ENCODE results near the gene AP1S2. TPM values are rescaled to one million over a fixed set of nuclear protein-coding genes. Genes with fewer than 3 reads are reported as not detected.

AP1S2 gene
- total and polyA plus RNA-seq, 10 of the 15 experiments (the other 5 are each of a cell fraction or from before 2014, with no cell fraction given), result 25.6 to 105 (median 50.7) TPM

GRCh38 chrX:15815779-15816437 lies 38.7 kb downstream of the AP1S2 start:
- peak; percentile 96 for ATAC-seq
- SMC1A ChIA-PET (ENCODE audit: uncharacterized antibody, unreplicated experiment), result interaction anchor here (0.7 to 3.0 kb wide), 13 partner anchors 8 to 395 kb away, joined by 3 to 12 read pairs (median 3); no protein-coding TSS in a partner anchor
- Histone ChIP-seq H4K20me1 (ENCODE audit: control insufficient read depth, insufficient read depth) (no peaks in the 10 kb centered on the region), H3K9ac (ENCODE audit: control insufficient read depth, insufficient read depth, low read length) (no peak overlapping the region), H3K4me3 (no peak overlapping the region), H3K9me3 (replicated peaks; ENCODE audit: control insufficient read depth, insufficient read depth, low read length) (no peaks in the 10 kb centered on the region), H3K4me1 (ENCODE audit: control insufficient read depth, insufficient read depth, low read length) (peaks cover 6% of the 10 kb centered on the region; the same call in 1 of the 2 replicates), H2AFZ (ENCODE audit: control insufficient read depth, low read depth, low read length) (no peak overlapping the region), H3K27ac (ENCODE audit: control insufficient read depth, insufficient read depth) (no peak overlapping the region), H3K4me2 (ENCODE audit: control insufficient read depth, insufficient read depth) (no peak overlapping the region), H3K27me3 (replicated peaks in 1 of 2; ENCODE audit: control insufficient read depth in 2 of 2, insufficient read depth in 2 of 2, low read length in 1 of 2) (no peaks in the 10 kb centered on the region), H3K79me2 (ENCODE audit: control insufficient read depth, insufficient read depth, low read length) (no peaks in the 10 kb centered on the region), H3K36me3 (ENCODE audit: control insufficient read depth in 2 of 2, insufficient read depth in 2 of 2, low read length in 1 of 2) (peaks cover 14 to 37% of the 10 kb centered on the region in 2 experiments)
- in situ Hi-C loops (cut with MboI), result no loop called here
- CTCF ChIA-PET, result interaction anchor here (1.0 to 2.2 kb wide), 11 partner anchors 9 to 629 kb away, joined by 3 to 13 read pairs (median 4); no protein-coding TSS in a partner anchor
- BruUV-seq (replicated peaks), result no TSS peak
- RAD21 ChIA-PET (ENCODE audit: unreplicated experiment), result interaction anchor here (0.5 to 1.7 kb wide), 10 partner anchors 30 to 396 kb away, joined by 3 to 11 read pairs (median 3); partner anchors contain the start of gene AP1S2
- peak; percentile 8 for DNase-seq (ENCODE audit: low read depth, low spot score)
- POLR2A ChIA-PET, result interaction anchor here (0.5 kb wide), 1 partner anchor 19 kb away, joined by 7 read pairs; no protein-coding TSS in a partner anchor
- intact Hi-C loops (cut with micrococcal nuclease; ENCODE audit: unreplicated experiment), result loop anchor here (1.0 to 5.0 kb wide), 2 partner anchors 157 to 396 kb away; no protein-coding TSS in a partner anchor
- TF ChIP-seq KLF5 (IDR thresholded peaks at IDR 0.05; ENCODE audit: partially characterized antibody), result no peak
- no peak for TF ChIP-seq SREBF2 (IDR thresholded peaks at IDR 0.05; ENCODE audit: low read length)
- no peak for TF ChIP-seq SMARCA5 (IDR thresholded peaks at IDR 0.05)
- peak; percentile 40; the same call in 1 of the 2 replicates for TF ChIP-seq RAD21 (IDR thresholded peaks at IDR 0.05; ENCODE audit: insufficient read depth, low read depth, low read length)
- peak; percentile 45 to 51 (median 49); a peak in 5 of 6 replicates for TF ChIP-seq CTCF (IDR thresholded peaks at IDR 0.05 in 2 of 3, conservative IDR thresholded peaks at IDR 0.05 in 1 of 3; ENCODE audit: control insufficient read depth in 2 of 3, extremely low read depth in 1 of 3, insufficient read depth in 1 of 3, low read depth in 3 of 3, low read length in 3 of 3)
- no peak for TF ChIP-seq HCFC1 (IDR thresholded peaks at IDR 0.05; ENCODE audit: low read length)
- TF ChIP-seq SMC3 (IDR thresholded peaks at IDR 0.05; ENCODE audit: borderline replicate concordance, low read length), result peak; percentile 43; the same call in 1 of the 2 replicates
- TF ChIP-seq HDAC2 (IDR thresholded peaks at IDR 0.05), result no peak
- TF ChIP-seq NKRF (conservative IDR thresholded peaks at IDR 0.05), result no peak
- 71% methylated on average over 10 of the region's 10 CpGs for WGBS (ENCODE audit: insufficient coverage, insufficient replicate concordance, low lambda C conversion rate, missing lambda C conversion rate)
- FAIRE-seq, result peak; percentile 27

All from GM12878 (cell line).